WTC11 (cell line): Measurements from ENCODE around the gene TDRKH. TPM values are rescaled to one million over a fixed set of nuclear protein-coding genes. Genes with fewer than 3 reads are reported as not detected.

ENCODE experiments used
- ATAC-seq: fragments of 200-7000 bp; cut with Tn5 transposase; 2 replicates; pipeline ENCODE4 v1.10.0; 2021; ENCODE audit warnings: mild to moderate bottlenecking, moderate library complexity
- CTCF ChIA-PET: fragments of 300-600 bp; sonication (Branson Sonifier 250); formaldehyde crosslinking; loops from one replicate; lab custom pipeline; 2021; ENCODE audit warnings: antibody characterized with exemption; lab: Charles Lee
- POLR2A ChIA-PET: fragments of 350-600 bp; sonication (Branson Sonifier 250); formaldehyde crosslinking; loops from one replicate; lab custom pipeline; 2021; ENCODE audit warnings: antibody characterized with exemption; lab: Charles Lee
- DNase-seq: peaks from one replicate; pipeline ENCODE4 v3.0.0; 2021; ENCODE audit warnings: low spot score
- H3K27ac Mint-ChIP-seq: 2 replicates; pipeline ENCODE4 v1.8.0; 2021; ENCODE audit warnings: mixed read lengths
- H3K27me3 Mint-ChIP-seq: 2 replicates; pipeline ENCODE4 v1.8.0; 2021; ENCODE audit warnings: low read depth, mild to moderate bottlenecking, moderate library complexity, mixed read lengths
- H3K36me3 Mint-ChIP-seq: 2 replicates; pipeline ENCODE4 v1.8.0; 2021; ENCODE audit warnings: mixed read lengths
- H3K4me1 Mint-ChIP-seq: 2 replicates; pipeline ENCODE4 v1.8.0; 2022; ENCODE audit warnings: mixed read lengths
- H3K4me3 Mint-ChIP-seq: 2 replicates; pipeline ENCODE4 v1.8.0; 2021; ENCODE audit warnings: mild to moderate bottlenecking, moderate library complexity, mixed read lengths
- H3K9me3 Mint-ChIP-seq: 2 replicates; pipeline ENCODE4 v1.8.0; 2021; ENCODE audit warnings: mixed read lengths
- AR ChIP-seq: fragments of 250-450 bp; sonication (Bioruptor Pico); IDR thresholded peaks from 2 replicates; pipeline ENCODE4 v1.9.0; 2021; ENCODE audit warnings: mild to moderate bottlenecking
- CBFB ChIP-seq: sonication (generic); formaldehyde crosslinking; IDR thresholded peaks from 2 replicates; pipeline ENCODE4 v1.8.1; 2022; ENCODE audit warnings: mild to moderate bottlenecking, low read depth, missing genetic modification reagents
- CREM ChIP-seq: sonication (generic); formaldehyde crosslinking; IDR thresholded peaks from 2 replicates; pipeline ENCODE4 v1.8.1; 2022; ENCODE audit warnings: mild to moderate bottlenecking, missing genetic modification reagents, moderate library complexity
- E2F5 ChIP-seq: sonication (generic); formaldehyde crosslinking; IDR thresholded peaks from 2 replicates; pipeline ENCODE4 v1.8.1; 2022; ENCODE audit warnings: mild to moderate bottlenecking, moderate library complexity, missing genetic modification reagents
- ERG ChIP-seq: fragments of 250-450 bp; sonication (Bioruptor Pico); IDR thresholded peaks from 2 replicates; pipeline ENCODE4 v1.8.0; 2021; ENCODE audit warnings: mild to moderate bottlenecking
- GTF2I ChIP-seq: fragments of 250-450 bp; sonication (Bioruptor Pico); conservative IDR thresholded peaks from 2 replicates; pipeline ENCODE4 v1.4.0; 2021; ENCODE audit warnings: mild to moderate bottlenecking
- JUN ChIP-seq: sonication (generic); formaldehyde crosslinking; IDR thresholded peaks from 2 replicates; pipeline ENCODE4 v1.8.0; 2023; ENCODE audit warnings: mild to moderate bottlenecking, missing genetic modification reagents
- NFE2L1 ChIP-seq: sonication (generic); formaldehyde crosslinking; IDR thresholded peaks from 2 replicates; pipeline ENCODE4 v1.8.1; 2023; ENCODE audit warnings: missing genetic modification reagents
- NFYB ChIP-seq: sonication (generic); formaldehyde crosslinking; conservative IDR thresholded peaks from 2 replicates; pipeline ENCODE4 v1.8.0; 2022; ENCODE audit warnings: low read depth, missing genetic modification reagents
- NR3C1 ChIP-seq: sonication (generic); formaldehyde crosslinking; conservative IDR thresholded peaks from 2 replicates; pipeline ENCODE4 v1.8.1; 2023; ENCODE audit warnings: low read depth, mild to moderate bottlenecking, missing genetic modification reagents
- PRDM15 ChIP-seq: sonication (generic); formaldehyde crosslinking; IDR thresholded peaks from 2 replicates; pipeline ENCODE4 v1.8.0; 2022; ENCODE audit warnings: missing genetic modification reagents
- SMAD3 ChIP-seq: sonication (generic); formaldehyde crosslinking; IDR thresholded peaks from 2 replicates; pipeline ENCODE4 v1.8.0; 2022; ENCODE audit warnings: missing genetic modification reagents, mild to moderate bottlenecking, borderline replicate concordance
- SP1 ChIP-seq: sonication (generic); formaldehyde crosslinking; conservative IDR thresholded peaks from 2 replicates; pipeline ENCODE4 v1.8.1; 2022; ENCODE audit warnings: missing genetic modification reagents
- TEAD1 ChIP-seq: sonication (generic); formaldehyde crosslinking; IDR thresholded peaks from 2 replicates; pipeline ENCODE4 v1.8.0; 2022; ENCODE audit warnings: mild to moderate bottlenecking, missing genetic modification reagents
- ZBTB21 ChIP-seq: sonication (generic); formaldehyde crosslinking; IDR thresholded peaks from 2 replicates; pipeline ENCODE4 v1.8.1; 2023; ENCODE audit warnings: mild to moderate bottlenecking, missing genetic modification reagents, borderline replicate concordance
- ZBTB43 ChIP-seq: sonication (generic); formaldehyde crosslinking; IDR thresholded peaks from 2 replicates; pipeline ENCODE4 v1.8.1; 2023; ENCODE audit warnings: mild to moderate bottlenecking, missing genetic modification reagents
- ZNF317 ChIP-seq: sonication (generic); formaldehyde crosslinking; IDR thresholded peaks from 2 replicates; pipeline ENCODE4 v1.8.1; 2023; ENCODE audit warnings: low read depth, mild to moderate bottlenecking, moderate library complexity, missing genetic modification reagents, borderline replicate concordance
- total RNA-seq: library from RNA; stranded (reverse); gene quantifications from 3 replicates; pipeline ENCODE4 v1.2.3, GENCODE V29; 2021
- TF ChIP-seq, protein P1 (sequence below): sonication (generic); formaldehyde crosslinking; IDR thresholded peaks from 2 replicates; pipeline ENCODE4 v1.8.0; 2023; ENCODE audit warnings: mild to moderate bottlenecking, missing genetic modification reagents
- TF ChIP-seq, protein P2 (sequence below): sonication (generic); formaldehyde crosslinking; IDR thresholded peaks from 2 replicates; pipeline ENCODE4 v1.8.0; 2022; ENCODE audit warnings: mild to moderate bottlenecking, missing genetic modification reagents
- TF ChIP-seq, protein P3 (sequence below): sonication (generic); formaldehyde crosslinking; IDR thresholded peaks from 2 replicates; pipeline ENCODE4 v1.8.1; 2022; ENCODE audit warnings: missing genetic modification reagents, borderline replicate concordance

The TDRKH gene
- total RNA-seq, 1 experiment from 2014 or later: 21.8 TPM

DNA sequence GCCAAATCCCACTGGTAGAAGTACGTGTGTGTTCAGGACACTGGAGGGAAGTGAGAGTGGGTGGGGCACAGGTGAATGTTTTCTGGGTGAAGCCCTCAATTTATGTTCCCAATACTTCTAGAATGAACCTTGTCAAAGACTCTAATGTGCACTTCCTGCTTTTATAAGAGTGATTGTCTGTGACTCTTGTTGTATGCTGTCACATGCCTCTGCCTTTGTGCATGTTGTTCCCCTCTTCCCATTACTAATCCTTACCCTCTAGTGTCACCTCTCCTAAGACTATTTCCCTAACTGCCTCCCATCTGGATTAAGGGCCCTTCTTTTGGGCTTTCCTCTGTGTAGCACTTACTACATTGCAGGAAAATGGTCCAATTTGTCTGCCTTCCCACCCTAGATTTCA lies 17.5 kb upstream of the TDRKH start:
- ChIA-PET POLR2A (no interaction called here), CTCF (no interaction called here)
- TF ChIP-seq GTF2I (CRISPR knock-in tag) (no peak), JUN (CRISPR knock-in tag) (no peak), PRDM15 (CRISPR knock-in tag) (no peak), ZBTB21 (CRISPR knock-in tag) (no peak), CREM (CRISPR knock-in tag) (no peak), E2F5 (CRISPR knock-in tag) (no peak), NFYB (CRISPR knock-in tag) (no peak), ERG (no peak)
- TF ChIP-seq, protein P1, sequence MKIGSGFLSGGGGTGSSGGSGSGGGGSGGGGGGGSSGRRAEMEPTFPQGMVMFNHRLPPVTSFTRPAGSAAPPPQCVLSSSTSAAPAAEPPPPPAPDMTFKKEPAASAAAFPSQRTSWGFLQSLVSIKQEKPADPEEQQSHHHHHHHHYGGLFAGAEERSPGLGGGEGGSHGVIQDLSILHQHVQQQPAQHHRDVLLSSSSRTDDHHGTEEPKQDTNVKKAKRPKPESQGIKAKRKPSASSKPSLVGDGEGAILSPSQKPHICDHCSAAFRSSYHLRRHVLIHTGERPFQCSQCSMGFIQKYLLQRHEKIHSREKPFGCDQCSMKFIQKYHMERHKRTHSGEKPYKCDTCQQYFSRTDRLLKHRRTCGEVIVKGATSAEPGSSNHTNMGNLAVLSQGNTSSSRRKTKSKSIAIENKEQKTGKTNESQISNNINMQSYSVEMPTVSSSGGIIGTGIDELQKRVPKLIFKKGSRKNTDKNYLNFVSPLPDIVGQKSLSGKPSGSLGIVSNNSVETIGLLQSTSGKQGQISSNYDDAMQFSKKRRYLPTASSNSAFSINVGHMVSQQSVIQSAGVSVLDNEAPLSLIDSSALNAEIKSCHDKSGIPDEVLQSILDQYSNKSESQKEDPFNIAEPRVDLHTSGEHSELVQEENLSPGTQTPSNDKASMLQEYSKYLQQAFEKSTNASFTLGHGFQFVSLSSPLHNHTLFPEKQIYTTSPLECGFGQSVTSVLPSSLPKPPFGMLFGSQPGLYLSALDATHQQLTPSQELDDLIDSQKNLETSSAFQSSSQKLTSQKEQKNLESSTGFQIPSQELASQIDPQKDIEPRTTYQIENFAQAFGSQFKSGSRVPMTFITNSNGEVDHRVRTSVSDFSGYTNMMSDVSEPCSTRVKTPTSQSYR (CRISPR knock-in tag): no peak
- TF ChIP-seq, protein P2, sequence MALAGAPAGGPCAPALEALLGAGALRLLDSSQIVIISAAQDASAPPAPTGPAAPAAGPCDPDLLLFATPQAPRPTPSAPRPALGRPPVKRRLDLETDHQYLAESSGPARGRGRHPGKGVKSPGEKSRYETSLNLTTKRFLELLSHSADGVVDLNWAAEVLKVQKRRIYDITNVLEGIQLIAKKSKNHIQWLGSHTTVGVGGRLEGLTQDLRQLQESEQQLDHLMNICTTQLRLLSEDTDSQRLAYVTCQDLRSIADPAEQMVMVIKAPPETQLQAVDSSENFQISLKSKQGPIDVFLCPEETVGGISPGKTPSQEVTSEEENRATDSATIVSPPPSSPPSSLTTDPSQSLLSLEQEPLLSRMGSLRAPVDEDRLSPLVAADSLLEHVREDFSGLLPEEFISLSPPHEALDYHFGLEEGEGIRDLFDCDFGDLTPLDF (CRISPR knock-in tag): no peak
- Mint-ChIP-seq H3K4me3 (no peak overlapping the region), H3K27me3 (peaks cover 4% of the 10 kb centered on the region), H3K4me1 (peaks cover 12% of the 10 kb centered on the region), H3K9me3 (no peaks in the 10 kb centered on the region), H3K27ac (no peak overlapping the region), H3K36me3 (no peaks in the 10 kb centered on the region)
- no peak for ATAC-seq
- no peak for DNase-seq

GRCh38 chr1:151807131-151807530 lies 16.8 kb upstream of the TDRKH start:
- Mint-ChIP-seq H3K4me1 (peaks cover 12% of the 10 kb centered on the region), H3K27ac (no peak overlapping the region), H3K27me3 (peaks cover 4% of the 10 kb centered on the region), H3K9me3 (no peaks in the 10 kb centered on the region), H3K36me3 (no peaks in the 10 kb centered on the region), H3K4me3 (no peak overlapping the region)
- ATAC-seq (no peak), DNase-seq (no peak)
- CTCF ChIA-PET: interaction anchor here (1.5 kb wide), 1 partner anchor 29 kb away, joined by 5 read pairs; no protein-coding TSS in a partner anchor
- POLR2A ChIA-PET: no interaction called here
- TF ChIP-seq SMAD3 (CRISPR knock-in tag): no peak
- no peak for TF ChIP-seq NR3C1 (CRISPR knock-in tag)
- no peak for TF ChIP-seq TEAD1 (CRISPR knock-in tag)
- TF ChIP-seq ZNF317 (CRISPR knock-in tag): no peak
- TF ChIP-seq AR (CRISPR knock-in tag): no peak
- TF ChIP-seq, protein P3, sequence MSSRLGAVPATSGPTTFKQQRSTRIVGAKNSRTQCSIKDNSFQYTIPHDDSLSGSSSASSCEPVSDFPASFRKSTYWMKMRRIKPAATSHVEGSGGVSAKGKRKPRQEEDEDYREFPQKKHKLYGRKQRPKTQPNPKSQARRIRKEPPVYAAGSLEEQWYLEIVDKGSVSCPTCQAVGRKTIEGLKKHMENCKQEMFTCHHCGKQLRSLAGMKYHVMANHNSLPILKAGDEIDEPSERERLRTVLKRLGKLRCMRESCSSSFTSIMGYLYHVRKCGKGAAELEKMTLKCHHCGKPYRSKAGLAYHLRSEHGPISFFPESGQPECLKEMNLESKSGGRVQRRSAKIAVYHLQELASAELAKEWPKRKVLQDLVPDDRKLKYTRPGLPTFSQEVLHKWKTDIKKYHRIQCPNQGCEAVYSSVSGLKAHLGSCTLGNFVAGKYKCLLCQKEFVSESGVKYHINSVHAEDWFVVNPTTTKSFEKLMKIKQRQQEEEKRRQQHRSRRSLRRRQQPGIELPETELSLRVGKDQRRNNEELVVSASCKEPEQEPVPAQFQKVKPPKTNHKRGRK (CRISPR knock-in tag): no peak
- no peak for TF ChIP-seq NFE2L1 (CRISPR knock-in tag)
- TF ChIP-seq SP1 (CRISPR knock-in tag): no peak
- no peak for TF ChIP-seq CBFB
- no peak for TF ChIP-seq ZBTB43 (CRISPR knock-in tag)
